DND-41 (cell line): Measurements from ENCODE around the gene GPC6.

Experiments used
- CTCF ChIP-seq: IDR thresholded peaks from 2 replicates; pipeline ENCODE4 v1.5.1; 2012; ENCODE audit warnings: borderline replicate concordance, low read length, moderate library complexity, mild to moderate bottlenecking; ENCODE audit not compliant: poor library complexity, severe bottlenecking; ENCODE audit errors: extremely low read depth
- EZH2 ChIP-seq: IDR thresholded peaks from 3 replicates; pipeline ENCODE4 v1.6.1; 2012; ENCODE audit warnings: borderline replicate concordance, low read depth, mild to moderate bottlenecking, moderate library complexity, low read length, inconsistent platforms; ENCODE audit not compliant: severe bottlenecking

GRCh38 chr13:93721483-93721882 lies 494.9 kb downstream of the GPC6 start:
- TF ChIP-seq CTCF: no peak
- TF ChIP-seq EZH2: no peak
